HG02571 (cell line): ENCODE data around the gene DCC.

Source experiments
- ATAC-seq: cut with Tn5 transposase; IDR thresholded peaks from one replicate; pipeline ENCODE4 v1.9.1; 2021; ENCODE audit warnings: mild to moderate bottlenecking, moderate library complexity; ENCODE audit not compliant: unreplicated experiment

The DCC gene

DNA sequence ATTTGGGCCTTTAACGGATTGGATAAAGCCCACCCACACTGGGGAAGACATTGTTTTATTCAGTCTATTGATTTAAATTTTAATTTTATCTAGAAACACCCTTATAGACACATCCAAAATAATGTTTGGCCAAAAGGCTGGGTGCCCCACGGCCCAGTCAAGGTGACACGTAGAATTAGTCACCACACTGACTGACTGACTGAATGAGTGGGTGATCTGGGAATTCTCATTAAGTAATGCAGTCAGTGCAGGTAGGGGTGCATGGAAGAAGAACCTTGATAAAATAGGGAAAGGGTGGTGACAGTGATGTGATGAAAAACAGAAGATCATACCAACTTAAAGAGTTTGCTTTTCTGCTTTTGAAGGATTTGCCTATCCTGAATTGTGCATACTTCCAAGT lies 554.8 kb downstream of the DCC start:
- no peak for ATAC-seq

DNA sequence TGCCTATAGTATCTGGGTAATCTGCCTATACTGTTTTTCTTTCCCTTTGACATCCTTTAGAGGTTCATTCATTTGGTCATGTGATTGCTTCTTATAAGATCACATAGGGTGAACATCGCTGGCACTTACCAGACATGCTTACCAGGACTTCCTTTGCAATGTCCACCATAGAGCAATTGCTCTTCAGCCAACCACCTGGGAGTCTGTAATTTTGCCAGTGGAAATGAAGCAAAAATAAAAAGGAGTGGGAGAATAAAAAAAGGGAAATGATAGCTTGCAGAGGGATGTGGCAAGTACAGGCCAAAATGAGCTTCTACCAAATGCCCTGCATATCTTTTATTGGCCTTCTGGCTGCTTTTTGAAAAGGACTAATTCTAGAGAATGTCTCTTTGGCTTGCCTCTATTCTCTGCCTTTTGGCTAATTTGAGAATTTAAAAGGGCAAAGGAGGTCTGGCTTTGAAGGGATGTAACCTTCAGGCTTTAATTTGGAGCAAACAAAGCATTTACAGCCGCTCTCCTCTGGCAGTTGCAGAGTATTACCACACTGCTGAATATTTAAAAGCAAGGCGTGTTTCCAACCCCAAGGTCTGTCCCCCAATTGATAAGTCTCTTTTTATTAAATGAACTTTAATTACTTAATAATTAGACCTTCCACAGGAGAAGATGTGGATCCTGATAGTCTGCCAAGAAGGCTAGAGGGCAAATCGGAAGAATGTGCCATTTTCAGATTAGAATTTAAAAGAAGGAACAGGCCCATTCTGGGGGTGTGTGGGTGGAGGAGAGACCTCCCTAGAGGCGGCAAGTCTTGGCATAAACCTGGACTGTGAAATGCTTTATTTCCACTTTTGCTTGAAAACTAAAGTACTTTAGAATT lies 557.9 kb downstream of the DCC start:
- ATAC-seq: no peak

DNA sequence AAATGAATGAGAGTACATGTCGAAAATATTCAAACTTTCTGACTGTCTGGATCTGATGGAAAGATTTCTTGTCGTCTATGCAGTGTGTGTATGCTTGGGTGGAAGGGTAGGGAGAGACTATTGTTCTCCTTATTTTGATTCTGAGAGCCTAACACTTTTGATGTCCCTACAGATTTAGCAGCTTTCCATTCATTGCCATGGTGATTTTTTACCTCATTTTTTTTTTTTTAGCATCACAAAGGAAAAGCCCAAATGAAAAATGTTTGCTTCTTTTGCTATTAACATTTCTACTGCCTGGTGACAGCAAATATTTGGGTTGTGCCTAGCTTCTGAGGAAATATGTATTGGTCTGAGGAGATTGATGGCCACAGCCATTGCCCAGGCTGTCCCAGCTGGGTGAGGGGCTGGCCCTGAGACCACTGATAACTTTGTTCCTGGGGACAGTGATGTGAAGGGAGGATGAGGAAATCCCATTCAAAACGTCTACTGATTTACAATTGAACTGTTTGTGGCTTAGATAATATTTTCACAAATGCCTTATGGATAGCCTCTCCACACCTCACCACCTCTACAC lies 558.6 kb downstream of the DCC start:
- ATAC-seq: no peak

DNA sequence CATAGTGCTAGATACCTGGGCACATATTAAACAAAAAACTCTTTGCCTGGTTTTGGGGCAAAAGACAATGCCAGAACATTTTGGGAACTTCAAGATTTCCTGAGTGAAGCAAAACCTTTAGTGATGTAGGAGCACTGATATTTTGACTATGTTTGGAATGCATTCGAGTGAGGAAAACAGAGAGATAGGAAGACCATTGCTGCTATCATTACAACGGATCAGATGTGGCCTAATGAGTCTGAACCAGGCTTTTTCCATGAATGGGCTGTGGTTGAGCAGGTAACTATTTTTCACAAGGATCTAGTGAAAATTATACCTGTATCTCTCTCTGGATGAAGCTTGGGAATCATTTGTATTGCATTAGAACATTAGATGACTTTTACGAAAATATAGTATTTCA lies 562.2 kb downstream of the DCC start:
- ATAC-seq: no peak

DNA sequence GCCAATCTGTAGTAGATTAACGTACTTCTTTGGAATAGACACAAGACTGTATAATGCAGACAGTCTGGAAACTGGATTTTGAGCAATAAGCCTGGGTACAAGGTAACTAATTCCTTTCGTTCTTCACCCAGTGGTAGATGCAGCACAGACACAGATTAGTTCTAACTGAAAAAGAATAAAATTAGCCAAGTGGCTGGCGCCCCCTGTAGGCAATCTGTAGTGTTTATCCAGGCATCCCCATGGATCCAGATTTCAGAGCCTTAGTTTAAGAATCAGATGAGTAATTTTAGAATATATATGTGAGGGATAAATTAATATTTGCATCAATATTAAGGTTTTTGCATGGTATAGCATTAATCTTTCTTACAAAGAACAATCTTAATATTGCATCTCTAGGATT lies 563.9 kb downstream of the DCC start:
- no peak for ATAC-seq

DNA sequence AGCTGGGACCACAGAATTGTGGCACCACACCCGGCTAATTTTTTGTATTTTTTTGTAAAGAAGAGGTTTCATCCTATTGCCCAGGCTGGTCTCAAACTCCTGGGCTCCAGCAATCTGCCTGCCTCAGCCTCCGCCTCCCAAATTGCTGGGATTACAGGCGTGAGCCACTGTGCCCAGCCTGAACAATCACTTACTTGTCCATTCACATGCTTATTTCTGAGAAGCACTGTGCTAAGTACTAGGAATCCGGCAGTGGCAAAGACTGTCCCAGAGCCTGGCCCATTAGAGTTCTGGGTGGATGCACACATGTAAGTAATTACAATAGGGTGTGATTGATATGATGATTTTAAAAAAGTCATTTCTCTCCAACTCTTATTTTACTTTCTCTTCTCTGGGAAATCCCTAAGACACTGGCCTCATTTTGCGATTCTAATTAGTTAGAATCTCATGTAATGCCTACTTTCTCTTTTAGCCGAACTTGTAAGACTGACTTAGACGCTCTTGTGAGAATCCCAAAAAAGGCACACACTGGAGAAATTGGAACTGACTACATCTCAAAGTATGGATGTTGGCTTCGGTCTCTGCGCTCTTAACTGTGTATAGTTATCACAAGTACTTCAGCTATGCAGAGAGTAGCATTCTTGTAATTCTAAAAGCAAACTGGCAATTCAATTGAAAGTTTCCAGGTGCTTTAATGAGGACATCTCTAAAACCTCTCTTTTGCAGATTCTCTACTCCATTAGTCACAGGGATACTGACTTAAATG lies 567.7 kb downstream of the DCC start:
- ATAC-seq: no peak

DNA sequence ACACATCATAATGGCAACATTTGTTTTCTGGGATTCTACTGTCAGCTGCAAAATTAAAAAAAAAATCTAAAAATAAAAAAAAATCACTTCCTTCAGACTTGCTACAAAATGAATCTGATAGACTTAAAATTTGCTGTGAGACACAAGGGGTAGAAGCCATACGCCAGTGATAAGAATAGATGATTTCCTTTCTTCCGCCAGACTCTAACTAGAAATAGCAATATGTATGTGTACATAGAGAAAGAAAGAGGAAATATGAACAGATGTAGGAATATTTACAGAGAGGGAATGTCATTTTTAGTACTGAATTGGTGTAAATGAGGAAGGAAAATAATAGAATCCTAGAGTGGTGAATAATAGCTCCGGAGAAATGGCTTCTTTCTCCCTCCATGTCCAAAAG lies 574.2 kb downstream of the DCC start:
- ATAC-seq: no peak

DNA sequence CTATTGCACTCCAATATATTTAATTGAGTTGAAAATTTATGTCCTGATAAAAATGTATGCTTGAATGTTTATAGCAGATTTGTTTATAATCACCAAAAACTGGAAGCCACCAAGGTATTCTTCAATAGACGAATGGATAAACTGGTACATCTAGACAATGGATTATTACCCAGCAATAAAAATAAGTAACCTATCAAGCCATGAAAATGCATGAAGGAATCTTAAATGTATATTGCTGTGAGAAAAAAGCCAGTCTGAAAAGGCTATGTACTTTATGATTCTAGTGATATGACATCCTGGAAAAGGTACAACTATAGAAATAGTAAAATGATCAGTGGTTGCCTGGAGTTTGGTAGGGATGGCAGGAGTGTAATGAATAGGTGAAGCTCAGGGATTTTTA lies 580.7 kb downstream of the DCC start:
- ATAC-seq: no peak

DNA sequence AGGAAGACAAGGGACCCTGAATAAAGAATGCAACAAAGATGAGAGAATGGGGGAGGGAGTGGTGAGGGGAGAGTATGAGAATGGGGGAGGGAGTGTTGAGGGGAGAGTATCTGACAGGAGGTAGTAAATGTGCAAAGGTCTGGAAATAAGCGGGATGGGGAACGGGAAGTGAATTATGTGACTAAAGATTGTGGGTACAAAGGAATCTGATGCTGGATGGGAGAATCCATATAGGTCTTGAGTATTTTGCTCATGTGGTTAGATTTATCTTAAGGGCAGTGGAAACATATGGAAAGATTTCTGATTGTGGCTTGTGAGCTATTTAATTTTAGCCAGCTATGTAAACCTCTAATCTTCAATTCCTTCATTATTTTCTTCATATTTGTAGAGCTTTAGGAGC lies 593.4 kb downstream of the DCC start:
- no peak for ATAC-seq

DNA sequence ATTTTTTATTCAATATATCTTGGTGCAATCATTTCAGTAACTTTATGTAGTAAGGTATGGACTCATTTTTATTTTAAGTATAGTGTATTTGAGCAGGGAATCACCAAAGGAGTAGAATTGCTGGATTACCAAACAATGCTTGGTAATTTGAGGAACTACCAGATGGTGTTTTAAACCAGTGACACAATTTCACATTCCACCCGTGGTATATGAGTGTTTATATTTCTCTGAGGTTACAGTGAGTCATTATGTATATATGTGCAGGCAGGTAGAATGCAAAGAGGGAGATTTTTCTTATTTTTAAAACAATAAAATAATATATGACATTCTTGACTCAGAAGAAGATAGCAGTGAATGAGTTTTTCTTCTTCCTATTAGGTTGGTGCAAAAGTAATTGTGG lies 596.9 kb downstream of the DCC start:
- ATAC-seq: no peak

DNA sequence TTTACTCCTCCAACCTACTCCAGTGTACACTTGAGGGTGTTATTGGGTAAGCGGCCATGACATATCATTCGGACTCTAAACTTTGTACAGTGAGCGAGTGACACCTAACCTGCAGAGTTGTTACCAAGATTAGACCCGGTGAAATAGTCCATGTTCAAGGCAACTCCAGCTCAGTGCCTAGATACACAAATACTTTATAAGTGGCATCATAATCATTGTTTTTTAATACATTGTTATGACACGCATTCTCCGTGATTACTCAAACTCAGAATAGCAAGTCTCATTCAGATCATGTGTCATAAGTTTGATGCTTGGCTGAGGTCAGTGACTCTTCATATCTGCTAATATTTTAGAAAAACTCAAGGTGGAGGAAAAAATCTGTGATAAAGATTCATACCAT lies 597.8 kb downstream of the DCC start:
- no peak for ATAC-seq

DNA sequence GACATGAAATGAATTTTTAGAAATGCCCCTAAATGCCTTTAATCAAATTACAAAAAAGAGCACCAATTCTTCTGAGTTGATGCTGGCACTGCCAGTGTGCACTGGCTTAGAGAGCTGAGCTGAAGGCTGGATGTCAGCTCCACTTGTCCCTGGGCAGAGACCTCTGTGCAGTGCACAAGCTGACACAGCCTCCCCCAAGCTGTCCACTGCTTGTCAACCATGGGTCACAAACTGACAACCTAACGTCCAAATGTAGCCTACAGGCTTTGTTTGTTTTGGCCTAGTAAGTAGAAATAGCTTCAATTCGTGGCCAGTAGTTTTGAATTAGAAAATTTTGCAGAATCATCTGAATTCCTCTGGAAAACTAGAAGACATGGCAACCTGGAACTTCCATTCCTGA lies 605.6 kb downstream of the DCC start:
- no peak for ATAC-seq

DNA sequence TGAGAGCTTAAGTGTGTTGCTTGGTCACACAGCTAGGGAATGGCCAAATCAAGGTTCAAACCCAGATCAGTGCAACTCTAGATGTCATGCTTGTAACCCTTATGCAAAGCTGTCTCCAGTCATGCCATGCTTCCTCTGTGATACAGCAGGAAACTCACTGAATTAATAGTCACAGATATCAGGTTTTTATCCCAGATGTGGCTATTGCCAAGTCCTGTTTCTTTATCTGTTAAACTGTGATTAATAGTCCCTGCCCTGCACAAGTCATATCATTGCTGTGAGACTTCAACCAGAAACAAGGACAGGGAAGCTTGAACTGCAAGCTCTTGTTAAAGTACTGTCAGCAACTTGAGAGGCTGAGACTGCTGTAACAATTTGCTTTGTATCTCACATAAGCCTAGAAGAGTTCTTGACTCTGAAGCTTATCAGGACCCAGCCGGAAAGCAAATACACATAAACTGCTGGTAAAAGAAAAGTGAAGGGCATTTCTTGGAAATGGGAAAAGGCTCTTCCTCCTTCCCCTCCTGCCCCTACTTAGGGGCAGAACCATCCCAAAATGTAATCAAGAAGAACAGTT lies 609.0 kb downstream of the DCC start:
- no peak for ATAC-seq

DNA sequence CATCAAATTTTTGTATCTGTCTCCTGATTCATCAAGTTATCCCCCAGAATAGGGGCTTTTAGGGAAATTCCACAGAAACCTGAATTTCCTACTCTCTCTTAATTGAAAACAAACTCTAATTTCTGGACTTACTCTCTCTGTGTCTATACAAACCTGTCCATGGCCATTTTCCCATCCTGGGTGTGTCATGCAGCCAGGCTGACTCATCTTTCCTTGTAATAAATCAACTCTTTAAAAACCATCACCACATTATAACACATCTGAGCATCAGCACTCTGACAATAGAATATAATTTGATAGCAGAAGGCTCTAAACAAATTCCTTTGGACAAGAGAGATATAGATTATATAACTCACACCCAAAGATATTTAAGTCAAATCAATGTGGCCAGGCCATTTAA lies 610.2 kb downstream of the DCC start:
- no peak for ATAC-seq

DNA sequence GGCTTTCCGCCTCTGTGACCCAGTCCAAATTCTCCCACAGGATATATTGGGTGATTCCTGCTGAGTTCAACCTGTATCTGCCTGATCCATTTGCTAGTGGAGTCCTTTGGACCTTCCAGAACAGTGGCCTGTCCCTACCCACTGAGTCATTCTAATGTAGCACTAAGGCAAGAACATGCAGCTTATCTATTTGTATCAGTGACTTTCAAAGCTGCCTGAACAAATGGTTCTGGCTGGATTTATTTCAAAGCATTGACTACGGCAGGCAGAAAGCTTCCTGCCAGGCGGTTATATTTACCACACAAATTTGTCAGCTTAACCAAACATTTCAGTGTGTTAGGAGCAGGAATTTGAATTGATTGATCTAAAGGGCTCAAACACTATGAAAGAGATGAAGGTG lies 613.4 kb downstream of the DCC start:
- ATAC-seq: no peak

DNA sequence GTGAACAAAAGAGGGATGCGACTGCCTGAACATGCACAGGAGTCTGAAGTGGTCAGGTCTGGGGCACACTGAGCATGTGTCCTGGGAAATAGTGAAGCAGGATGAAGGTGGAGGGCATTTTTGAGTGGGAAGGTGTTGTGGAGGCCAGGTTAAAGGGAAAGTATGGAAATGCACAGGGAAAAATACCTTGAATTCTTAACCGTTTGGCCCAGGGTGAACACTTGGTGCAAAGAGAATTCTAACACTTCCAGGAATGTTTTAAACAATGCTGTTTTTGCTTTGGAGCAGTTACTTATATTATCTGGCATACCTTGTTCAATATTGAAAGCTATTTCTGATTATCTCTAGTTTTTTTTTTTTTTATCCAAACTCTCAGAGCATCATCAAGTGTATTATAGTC lies 623.5 kb downstream of the DCC start:
- no peak for ATAC-seq

DNA sequence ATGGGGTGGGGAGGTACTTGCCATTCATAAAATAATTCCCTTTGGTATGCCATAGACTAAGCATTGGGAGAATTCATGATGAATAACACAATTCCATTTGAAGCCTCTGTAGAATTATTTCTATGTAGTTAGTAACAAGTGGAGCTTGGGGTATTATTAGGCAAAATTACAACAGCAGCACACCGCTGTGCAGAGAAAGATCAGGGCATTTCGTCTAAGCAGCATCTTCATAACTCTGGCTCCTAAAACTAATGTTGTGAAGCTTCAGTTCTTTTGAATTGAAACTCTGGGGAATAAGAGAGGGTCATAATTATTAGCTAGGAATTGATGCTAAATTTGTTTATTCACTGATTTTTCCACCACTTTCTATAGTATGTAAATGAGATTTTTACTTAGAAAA lies 630.7 kb downstream of the DCC start:
- no peak for ATAC-seq

DNA sequence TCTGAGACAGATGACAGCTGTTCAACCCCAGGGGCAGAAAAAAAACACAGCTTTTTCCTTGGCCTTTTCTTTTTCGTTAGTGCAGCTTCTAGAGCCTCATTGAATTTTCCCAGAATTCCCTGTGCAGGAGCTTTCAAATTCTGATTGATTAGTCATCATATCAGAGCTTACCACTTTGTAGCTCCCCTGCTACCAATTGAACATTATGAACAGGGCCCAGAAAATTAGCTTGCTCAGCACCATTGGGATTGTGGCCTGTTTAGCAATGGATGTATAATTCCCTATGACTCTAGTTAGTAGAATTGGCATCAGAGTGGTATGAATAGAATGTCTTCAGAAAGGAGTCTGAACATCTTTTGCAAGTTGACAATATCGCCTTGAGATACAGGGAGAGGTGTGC lies 631.1 kb downstream of the DCC start:
- ATAC-seq: no peak

DNA sequence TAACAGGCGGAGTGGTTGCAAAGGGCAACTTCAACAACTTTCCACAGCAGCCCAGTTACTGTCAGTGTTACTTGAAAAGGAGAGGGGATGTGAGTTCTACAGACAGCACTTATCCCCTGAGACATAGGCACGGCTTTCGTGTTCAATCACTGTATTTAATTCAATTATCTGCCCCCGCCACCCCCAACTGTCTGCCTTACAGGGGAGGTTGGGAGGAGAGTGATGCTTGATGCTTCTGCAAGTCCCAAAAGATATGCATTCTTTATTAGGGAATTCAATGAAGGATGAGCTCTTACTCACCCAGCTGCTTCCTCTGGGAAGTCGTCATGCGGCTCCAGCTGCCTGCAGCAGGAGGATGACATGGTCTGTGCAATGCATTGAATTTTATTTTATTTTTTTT lies 639.9 kb downstream of the DCC start:
- no peak for ATAC-seq

DNA sequence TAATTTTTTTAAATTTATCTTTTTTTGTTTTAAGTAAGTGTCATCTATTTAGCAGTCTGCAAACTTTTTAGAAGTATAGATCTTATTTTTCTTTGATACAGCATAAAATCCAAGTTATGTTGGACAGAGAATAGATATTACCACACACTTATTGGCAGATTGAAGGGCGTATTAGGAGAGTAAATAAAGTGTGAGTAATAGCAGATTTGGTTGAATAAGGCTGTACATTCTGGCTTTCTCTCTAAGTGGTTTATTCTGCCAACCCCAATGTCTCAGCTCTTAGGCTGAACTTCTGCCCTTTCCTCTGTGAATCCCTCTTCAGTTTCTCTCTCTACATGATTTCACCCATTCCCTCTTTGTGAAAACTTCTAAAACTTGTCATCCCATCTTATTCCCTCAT lies 651.2 kb downstream of the DCC start:
- no peak for ATAC-seq

DNA sequence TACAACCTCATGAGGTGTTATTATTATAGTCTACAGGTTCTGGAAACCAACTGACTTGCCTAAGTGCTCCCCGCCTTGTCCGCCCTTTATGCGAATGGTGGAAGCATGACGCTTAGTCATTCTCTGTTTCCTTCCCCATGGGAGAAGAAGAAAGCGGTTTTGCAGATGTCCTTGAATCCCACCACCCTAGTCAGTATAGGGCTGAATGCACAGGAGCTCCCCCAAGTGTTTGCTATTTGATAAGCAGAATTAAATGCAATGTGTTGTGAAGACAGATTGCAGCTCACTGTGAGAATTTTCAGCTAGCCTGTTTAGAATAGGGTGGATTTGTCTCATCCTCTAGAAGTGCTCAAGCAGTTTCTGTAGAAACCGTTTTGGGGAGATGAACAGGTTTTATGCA lies 652.0 kb downstream of the DCC start:
- no peak for ATAC-seq

DNA sequence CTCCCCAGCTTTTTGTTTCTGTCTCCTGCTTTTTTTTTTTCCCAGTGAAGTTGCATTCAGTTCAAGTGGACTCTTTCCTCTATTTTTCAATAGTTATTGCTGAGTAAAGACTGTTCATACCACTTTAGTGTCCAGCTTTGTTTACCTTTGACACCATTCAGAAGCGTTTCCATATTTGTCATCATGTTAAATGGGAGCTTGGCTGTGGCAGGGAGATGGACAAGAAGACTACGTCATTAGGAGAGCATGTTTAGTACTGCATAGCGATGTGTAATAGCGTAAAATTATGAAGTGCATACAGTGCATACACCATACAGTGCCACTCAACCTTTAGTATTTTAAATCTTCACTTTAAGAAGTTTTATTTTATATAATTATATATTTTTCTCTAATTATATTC lies 655.9 kb downstream of the DCC start:
- ATAC-seq: no peak
